ENCODE measurements around the gene ALDH1B1.
"Not testable (repeated sequence)": the region's sequence is repeated elsewhere in the genome, so short reads cannot be mapped to it uniquely, and the experiment has no call there.

ALDH1B1 gene

GRCh38 chr9:38360839-38361472 lies 31.5 kb upstream of the ALDH1B1 start:
- DNase-seq (ENCODE audit: low read depth in 2 of 3, low spot score in 1 of 3) = no peak

- no peak for DNase-seq (ENCODE audit: low read depth in 2 of 3, low spot score in 1 of 3)
Measured at GRCh38 chr9:38361473-38361850, 31.0 kb upstream of the ALDH1B1 start.

- DNase-seq (ENCODE audit: low read depth in 2 of 3, low spot score in 1 of 3) = peak in 1 of 3 donors; percentile 10
Measured at GRCh38 chr9:38362852-38363588, 29.5 kb upstream of the ALDH1B1 start.

- no peak for DNase-seq (ENCODE audit: low read depth in 2 of 3, low spot score in 1 of 3)
Measured at GRCh38 chr9:38363589-38363925, 28.9 kb upstream of the ALDH1B1 start.

GRCh38 chr9:38367898-38368297 lies 24.6 kb upstream of the ALDH1B1 start:
- DNase-seq (ENCODE audit: low read depth in 2 of 3, low spot score in 1 of 3) = no peak

GRCh38 chr9:38368731-38369130 lies 23.8 kb upstream of the ALDH1B1 start:
- no peak for DNase-seq (ENCODE audit: low read depth in 2 of 3, low spot score in 1 of 3)

GRCh38 chr9:38370176-38370575 lies 22.3 kb upstream of the ALDH1B1 start:
- DNase-seq (ENCODE audit: low read depth in 2 of 3, low spot score in 1 of 3) = no peak

- DNase-seq (ENCODE audit: low read depth in 2 of 3, low spot score in 1 of 3) = no peak
Measured at GRCh38 chr9:38371495-38371894, 21.0 kb upstream of the ALDH1B1 start.

- DNase-seq (ENCODE audit: low read depth in 2 of 3, low spot score in 1 of 3) = no peak
Measured at GRCh38 chr9:38372762-38373619, 19.5 kb upstream of the ALDH1B1 start.

GRCh38 chr9:38373679-38374078 lies 18.8 kb upstream of the ALDH1B1 start:
- DNase-seq (ENCODE audit: low read depth in 2 of 3, low spot score in 1 of 3) = no peak

- DNase-seq (ENCODE audit: low read depth in 2 of 3, low spot score in 1 of 3) = no peak
Measured at GRCh38 chr9:38374847-38375571, 17.5 kb upstream of the ALDH1B1 start.

- DNase-seq (ENCODE audit: low read depth in 2 of 3, low spot score in 1 of 3) = no peak
Measured at GRCh38 chr9:38375572-38375963, 16.9 kb upstream of the ALDH1B1 start.

- DNase-seq (ENCODE audit: low read depth in 2 of 3, low spot score in 1 of 3) = no peak
Measured at GRCh38 chr9:38376021-38376670, 16.4 kb upstream of the ALDH1B1 start.

- DNase-seq (ENCODE audit: low read depth in 2 of 3, low spot score in 1 of 3) = not testable (repeated sequence)
Measured at GRCh38 chr9:38377336-38378083, 15.0 kb upstream of the ALDH1B1 start.

- DNase-seq (ENCODE audit: low read depth in 2 of 3, low spot score in 1 of 3) = no peak
Measured at GRCh38 chr9:38380230-38380871, 12.2 kb upstream of the ALDH1B1 start.

GRCh38 chr9:38380872-38381534 lies 11.5 kb upstream of the ALDH1B1 start:
- DNase-seq (ENCODE audit: low read depth in 2 of 3, low spot score in 1 of 3) = no peak

- no peak for DNase-seq (ENCODE audit: low read depth in 2 of 3, low spot score in 1 of 3)
Measured at GRCh38 chr9:38382141-38382540, 10.4 kb upstream of the ALDH1B1 start.

- DNase-seq (ENCODE audit: low read depth in 2 of 3, low spot score in 1 of 3) = no peak
Measured at GRCh38 chr9:38384990-38385848, 7.3 kb upstream of the ALDH1B1 start.
